ENCODE results near the gene EGLN1. TPM values are rescaled to one million over a fixed set of nuclear protein-coding genes. Genes with fewer than 3 reads are reported as not detected.

Gene EGLN1
- total and polyA plus RNA-seq, 8 donors: 19.4 to 54.6 (median 40.5) TPM

GRCh38 chr1:231407049-231407448, 15.0 kb downstream of the EGLN1 start:
- no peak for TF ChIP-seq CTCF (IDR thresholded peaks at IDR 0.05)
- no peak for ATAC-seq
- Histone ChIP-seq H3K36me3 (no peaks in the 10 kb centered on the region), H3K27me3 (no peaks in the 10 kb centered on the region), H3K27ac (no peak overlapping the region), H3K9me3 (no peaks in the 10 kb centered on the region), H3K4me3 (no peak overlapping the region), H3K4me1 (peaks cover 10 to 27% of the 10 kb centered on the region in 2 donors)
- intact Hi-C loops (cut with DNase I): no loop called here
- no peak for DNase-seq

- Histone ChIP-seq H3K4me3 (no peak overlapping the region), H3K27ac (no peak overlapping the region), H3K4me1 (peaks cover 8 to 14% of the 10 kb centered on the region in 2 donors), H3K27me3 (no peaks in the 10 kb centered on the region), H3K36me3 (no peaks in the 10 kb centered on the region), H3K9me3 (no peaks in the 10 kb centered on the region)
- DNase-seq: no peak
- intact Hi-C loops (cut with DNase I): no loop called here
- no peak for ATAC-seq
- no peak for TF ChIP-seq CTCF (IDR thresholded peaks at IDR 0.05)
Observed at GRCh38 chr1:231404318-231404717, 17.8 kb downstream of the EGLN1 start.

GRCh38 chr1:231401478-231401877, 20.6 kb downstream of the EGLN1 start:
- Histone ChIP-seq H3K9me3 (no peaks in the 10 kb centered on the region), H3K27me3 (no peaks in the 10 kb centered on the region), H3K4me3 (no peak overlapping the region), H3K4me1 (peaks cover 4 to 10% of the 10 kb centered on the region in 2 donors), H3K36me3 (no peaks in the 10 kb centered on the region), H3K27ac (no peak overlapping the region)
- ATAC-seq: no peak
- DNase-seq: no peak
- intact Hi-C loops (cut with DNase I): no loop called here
- TF ChIP-seq CTCF (IDR thresholded peaks at IDR 0.05): no peak

GRCh38 chr1:231397886-231398671, 24.0 kb downstream of the EGLN1 start:
- H3K36me3 ChIP-seq: no peaks in the 10 kb centered on the region
- H3K9me3 ChIP-seq: no peaks in the 10 kb centered on the region
- DNase-seq (no peak), ATAC-seq (no peak)
- no peak for TF ChIP-seq CTCF (IDR thresholded peaks at IDR 0.05)
- H3K27ac ChIP-seq: no peak overlapping the region
- intact Hi-C loops (cut with DNase I): no loop called here
- H3K4me3 ChIP-seq: no peak overlapping the region
- H3K4me1 ChIP-seq: peaks cover 16 to 26% of the 10 kb centered on the region in 2 donors
- H3K27me3 ChIP-seq: no peaks in the 10 kb centered on the region

GRCh38 chr1:231396643-231397042, 25.4 kb downstream of the EGLN1 start:
- peaks cover 16 to 26% of the 10 kb centered on the region in 2 donors for H3K4me1 ChIP-seq
- H3K4me3 ChIP-seq: no peak overlapping the region
- H3K9me3 ChIP-seq: no peaks in the 10 kb centered on the region
- intact Hi-C loops (cut with DNase I): no loop called here
- DNase-seq: no peak
- no peak overlapping the region for H3K27ac ChIP-seq
- no peak for TF ChIP-seq CTCF (IDR thresholded peaks at IDR 0.05)
- no peaks in the 10 kb centered on the region for H3K27me3 ChIP-seq
- no peak for ATAC-seq
- no peaks in the 10 kb centered on the region for H3K36me3 ChIP-seq
